GM12892 (cell line): ENCODE data around the gene CST11.

ENCODE experiments used
- POLR2A ChIP-seq: IDR thresholded peaks from 2 replicates; pipeline ENCODE4 v1.6.1; 2011; ENCODE audit warnings: low read depth, low read length, control low read depth
- POLR2AphosphoS5 ChIP-seq: IDR thresholded peaks from 2 replicates; pipeline ENCODE4 v1.6.1; 2011; ENCODE audit warnings: low read depth, low read length, control low read depth
- TAF1 ChIP-seq: IDR thresholded peaks from 2 replicates; pipeline ENCODE4 v1.6.1; 2011; ENCODE audit warnings: low read depth, mild to moderate bottlenecking, control low read depth, low read length, borderline replicate concordance

DNA sequence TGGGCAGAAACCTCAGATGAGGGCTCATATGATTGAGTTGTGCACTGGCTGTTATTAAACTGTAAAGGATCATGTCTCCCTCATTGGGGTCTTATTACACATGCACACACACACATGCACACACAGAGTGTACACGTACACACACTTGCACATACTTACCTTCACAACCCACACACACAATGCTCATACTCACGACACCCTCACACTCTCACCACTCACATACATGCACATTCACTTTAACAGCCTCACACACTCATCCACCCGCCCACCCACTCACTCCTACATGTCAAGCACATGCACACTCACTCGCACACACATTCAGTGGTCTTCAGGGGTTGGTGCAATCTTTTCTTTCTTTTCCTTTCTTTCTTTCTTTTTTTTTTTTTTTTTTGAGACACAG is 7.8 kb downstream of the CST11 start:
- no peak for TF ChIP-seq POLR2AphosphoS5
- TF ChIP-seq POLR2A = no peak
- TF ChIP-seq TAF1 = no peak
